Thoracic aorta (tissue), 2 donors: ENCODE results near the gene ELAC2. TPM values are rescaled to one million over a fixed set of nuclear protein-coding genes. Genes with fewer than 3 reads are reported as not detected.

ENCODE experiments used
- ATAC-seq: fragments of 150-250 bp; one replicate; pipeline ENCODE4 v1.8.0; 2017; ENCODE audit warnings: low read depth; ENCODE audit not compliant: insufficient number of reproducible peaks, low FRiP score
- DNase-seq: peaks from one replicate; pipeline ENCODE4 v3.0.0-alpha.2; 2020; ENCODE audit warnings: low spot score
- H3K27ac ChIP-seq, 2 donors: fragments of 200-600 bp; sonication (generic); 1 replicate in 1 of 2; 2 replicates in 1 of 2; pipeline ENCODE4 v1.5.1; 2016; ENCODE audit warnings: mild to moderate bottlenecking in 2 of 2, moderate library complexity in 2 of 2
- H3K27me3 ChIP-seq: fragments of 200-600 bp; sonication (generic); replicated peaks from 2 replicates; pipeline ENCODE4 v1.6.0; 2016; ENCODE audit warnings: mild to moderate bottlenecking; ENCODE audit not compliant: insufficient read depth
- H3K36me3 ChIP-seq: fragments of 200-600 bp; sonication (generic); one replicate; pipeline ENCODE4 v1.5.1; 2016
- H3K4me1 ChIP-seq, 2 donors: fragments of 200-600 bp; sonication (generic); 1 replicate in 1 of 2; 2 replicates in 1 of 2; pipeline versions ENCODE4 v1.5.1 to v1.6.0; 2016; ENCODE audit warnings: low read depth in 2 of 2, mild to moderate bottlenecking in 1 of 2; ENCODE audit not compliant: control insufficient read depth in 1 of 2
- H3K4me3 ChIP-seq: fragments of 200-600 bp; sonication (generic); 2 replicates; pipeline ENCODE4 v1.5.1; 2016; ENCODE audit warnings: mild to moderate bottlenecking
- H3K9me3 ChIP-seq: fragments of 200-600 bp; sonication (generic); 2 replicates; pipeline ENCODE4 v1.5.1; 2016
- total RNA-seq, 2 donors: library from RNA; depleted of rRNA; stranded (reverse); fragments of >200 nt; gene quantifications; one replicate each; pipeline versions ENCODE4 v1.1.0 to v1.2.3, GENCODE V29; 2016
- TF ChIP-seq, protein P1 (sequence below): fragments of 200-600 bp; sonication (generic); IDR thresholded peaks from one replicate; pipeline ENCODE4 v1.5.1; 2019; ENCODE audit warnings: antibody characterized with exemption

The ELAC2 gene
- total RNA-seq, 2 donors from 2014 or later, result 50.2 to 81.3 TPM

DNA sequence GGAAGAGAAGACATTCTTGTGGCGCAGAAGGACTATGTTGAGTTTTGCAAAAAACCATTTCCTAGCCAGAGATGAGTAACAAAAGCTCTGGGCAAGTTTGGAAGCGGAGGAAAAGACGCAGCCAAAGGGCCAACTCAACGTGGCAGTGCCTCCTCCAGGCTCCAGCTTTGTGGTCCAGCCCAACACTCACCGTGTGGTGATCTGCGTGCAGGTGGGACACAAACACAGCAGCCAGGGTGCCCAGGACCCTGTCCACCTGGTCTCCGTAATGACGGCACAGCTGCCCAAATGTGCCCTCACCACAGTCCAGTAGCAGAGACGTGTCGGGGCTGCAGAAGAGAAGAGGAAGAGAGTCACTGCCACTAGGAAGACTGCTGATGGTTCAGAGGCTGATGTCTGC lies 21.5 kb downstream of the ELAC2 start:
- Histone ChIP-seq H3K9me3 (no peaks in the 10 kb centered on the region), H3K27ac (no peak overlapping the region), H3K36me3 (peaks cover 85% of the 10 kb centered on the region), H3K27me3 (no peaks in the 10 kb centered on the region), H3K4me1 (no peaks in the 10 kb centered on the region), H3K4me3 (no peak overlapping the region)
- DNase-seq, result no peak
- TF ChIP-seq, protein P1, sequence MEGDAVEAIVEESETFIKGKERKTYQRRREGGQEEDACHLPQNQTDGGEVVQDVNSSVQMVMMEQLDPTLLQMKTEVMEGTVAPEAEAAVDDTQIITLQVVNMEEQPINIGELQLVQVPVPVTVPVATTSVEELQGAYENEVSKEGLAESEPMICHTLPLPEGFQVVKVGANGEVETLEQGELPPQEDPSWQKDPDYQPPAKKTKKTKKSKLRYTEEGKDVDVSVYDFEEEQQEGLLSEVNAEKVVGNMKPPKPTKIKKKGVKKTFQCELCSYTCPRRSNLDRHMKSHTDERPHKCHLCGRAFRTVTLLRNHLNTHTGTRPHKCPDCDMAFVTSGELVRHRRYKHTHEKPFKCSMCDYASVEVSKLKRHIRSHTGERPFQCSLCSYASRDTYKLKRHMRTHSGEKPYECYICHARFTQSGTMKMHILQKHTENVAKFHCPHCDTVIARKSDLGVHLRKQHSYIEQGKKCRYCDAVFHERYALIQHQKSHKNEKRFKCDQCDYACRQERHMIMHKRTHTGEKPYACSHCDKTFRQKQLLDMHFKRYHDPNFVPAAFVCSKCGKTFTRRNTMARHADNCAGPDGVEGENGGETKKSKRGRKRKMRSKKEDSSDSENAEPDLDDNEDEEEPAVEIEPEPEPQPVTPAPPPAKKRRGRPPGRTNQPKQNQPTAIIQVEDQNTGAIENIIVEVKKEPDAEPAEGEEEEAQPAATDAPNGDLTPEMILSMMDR, result no peak
- no peak for ATAC-seq

DNA sequence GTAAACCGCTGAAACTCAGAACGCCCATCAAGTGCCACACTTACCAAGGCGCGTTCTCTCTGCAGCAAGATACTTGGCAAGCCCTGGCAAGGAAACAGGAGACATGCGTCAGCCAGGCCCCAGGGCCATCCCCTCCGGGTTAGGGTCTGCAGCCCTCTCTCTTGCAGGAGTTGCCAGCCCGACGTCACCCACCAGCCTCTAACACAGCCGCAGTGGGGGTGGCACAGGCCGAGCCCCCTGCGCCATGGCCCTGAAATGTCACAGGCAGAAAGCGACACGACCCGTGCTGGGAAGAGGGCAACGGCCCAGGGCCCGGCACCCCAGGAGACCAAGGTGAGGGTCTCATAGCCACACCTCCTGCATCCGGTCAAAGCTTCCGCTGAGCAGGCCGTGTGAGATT lies 21.9 kb downstream of the ELAC2 start:
- no peak for DNase-seq
- no peaks in the 10 kb centered on the region for H3K9me3 ChIP-seq
- H3K27me3 ChIP-seq, result no peaks in the 10 kb centered on the region
- TF ChIP-seq, protein P1, result no peak
- ATAC-seq, result no peak
- no peak overlapping the region for H3K27ac ChIP-seq
- no peak overlapping the region for H3K4me3 ChIP-seq
- H3K36me3 ChIP-seq, result peaks cover 86% of the 10 kb centered on the region
- H3K4me1 ChIP-seq, result no peaks in the 10 kb centered on the region

DNA sequence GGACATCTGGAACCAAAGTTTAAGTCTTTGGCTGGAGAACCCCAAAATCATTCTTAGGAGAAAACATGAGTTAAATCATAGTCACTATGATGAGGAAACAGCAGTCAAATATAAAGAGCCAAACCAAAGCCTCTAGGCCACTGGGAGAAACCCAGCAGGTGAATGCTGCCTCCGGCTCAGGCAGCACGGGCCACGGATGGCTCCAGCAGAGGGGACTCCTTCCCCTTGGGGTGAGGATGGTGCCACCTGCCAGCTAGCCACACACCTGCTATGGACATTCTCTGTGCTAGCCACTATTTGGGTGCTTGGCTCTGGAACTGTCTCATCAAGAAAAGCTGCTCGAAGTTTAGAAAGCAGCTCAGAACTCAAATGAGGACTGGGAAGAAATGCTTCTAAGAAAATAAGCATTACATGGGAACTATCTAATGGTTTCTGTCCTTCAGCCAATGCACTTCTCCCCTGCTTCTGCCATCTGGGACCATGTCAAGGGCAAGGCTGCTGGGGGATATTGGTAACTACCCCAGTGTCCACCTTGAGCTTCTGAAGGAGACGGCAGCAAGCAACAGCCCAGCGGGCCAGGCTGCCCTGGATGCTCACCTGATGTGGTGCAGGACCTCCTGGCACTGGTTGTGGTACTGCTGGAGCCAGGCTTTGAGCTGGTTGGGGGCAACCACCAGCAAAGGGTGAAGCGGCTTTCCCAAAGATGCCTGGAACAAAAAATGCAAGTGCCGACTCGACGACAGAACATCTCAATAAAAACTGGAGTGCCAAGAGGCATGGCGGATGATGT lies 22.5 kb downstream of the ELAC2 start:
- Histone ChIP-seq H3K9me3 (no peaks in the 10 kb centered on the region), H3K27ac (no peak overlapping the region), H3K4me3 (no peak overlapping the region), H3K27me3 (no peaks in the 10 kb centered on the region), H3K4me1 (no peaks in the 10 kb centered on the region), H3K36me3 (peaks cover 87% of the 10 kb centered on the region)
- TF ChIP-seq, protein P1, result no peak
- no peak for ATAC-seq
- no peak for DNase-seq

DNA sequence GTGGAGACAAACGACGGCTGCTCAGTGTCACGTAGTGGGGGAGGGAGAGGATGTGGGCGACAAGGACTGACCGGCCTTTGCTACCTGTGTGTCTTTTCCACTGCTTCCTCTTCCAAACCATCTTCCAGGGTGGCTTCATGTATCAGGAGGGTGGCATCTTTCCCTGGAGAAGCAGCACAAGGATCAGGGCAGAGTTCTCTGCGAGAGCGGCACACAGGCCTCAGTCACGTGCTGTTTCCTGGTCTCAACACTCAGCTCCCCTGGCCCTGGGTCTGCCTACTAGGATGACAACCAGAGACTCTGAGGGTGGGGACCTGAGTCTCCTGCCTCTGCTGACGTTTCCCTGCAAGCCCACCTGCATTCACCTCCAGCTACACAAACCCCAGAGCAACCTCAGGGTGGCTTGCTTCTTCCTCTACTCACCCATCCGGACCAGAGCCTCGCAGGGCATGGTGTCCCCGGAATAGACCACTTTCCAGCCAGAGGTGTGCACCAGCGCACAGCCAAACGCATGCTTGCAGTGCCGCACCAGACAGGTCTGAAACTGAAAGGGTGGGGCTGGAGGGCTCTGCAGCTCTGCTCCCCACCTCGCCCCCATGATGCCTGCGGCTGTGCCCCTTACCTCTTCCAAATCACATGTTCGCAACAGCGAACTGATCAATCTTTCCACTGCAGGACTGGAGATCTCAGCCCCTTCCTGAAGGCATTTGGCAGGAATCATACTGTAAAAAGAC lies 23.3 kb downstream of the ELAC2 start:
- Histone ChIP-seq H3K4me1 (no peaks in the 10 kb centered on the region), H3K9me3 (no peaks in the 10 kb centered on the region), H3K27me3 (no peaks in the 10 kb centered on the region), H3K27ac (no peak overlapping the region), H3K4me3 (no peak overlapping the region), H3K36me3 (peaks cover 80% of the 10 kb centered on the region)
- DNase-seq (no peak), ATAC-seq (no peak)
- TF ChIP-seq, protein P1, result no peak

DNA sequence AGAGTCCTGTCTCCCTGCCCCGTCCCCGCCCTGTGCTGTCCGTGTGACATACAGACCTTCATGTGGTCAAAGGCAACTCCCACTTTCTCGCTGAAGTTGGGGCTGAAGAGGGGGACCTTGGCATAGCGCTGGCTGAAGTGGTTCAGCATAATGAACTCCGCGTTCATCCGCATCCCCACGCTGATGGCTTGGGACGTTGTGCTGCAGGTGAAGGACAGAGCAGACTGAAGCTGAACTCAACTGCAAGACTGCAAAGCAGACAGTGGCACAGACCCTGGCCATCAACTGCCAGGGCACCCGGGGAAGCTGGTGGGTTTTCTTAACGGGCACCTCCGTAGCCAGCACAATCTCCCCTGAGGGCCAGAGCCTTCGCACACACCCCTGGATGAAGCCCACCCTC lies 24.2 kb downstream of the ELAC2 start:
- no peaks in the 10 kb centered on the region for H3K9me3 ChIP-seq
- peaks cover 72% of the 10 kb centered on the region for H3K36me3 ChIP-seq
- no peaks in the 10 kb centered on the region for H3K27me3 ChIP-seq
- TF ChIP-seq, protein P1, result no peak
- H3K4me3 ChIP-seq, result no peak overlapping the region
- H3K27ac ChIP-seq, result no peak overlapping the region
- ATAC-seq, result no peak
- H3K4me1 ChIP-seq, result no peaks in the 10 kb centered on the region
- no peak for DNase-seq
